Keratinocyte (primary cell): ENCODE data around the gene NBEA.
A peak's percentile ranks its signal among the peaks of the same experiment; 100 is the strongest.

ENCODE experiments used
- CTCF ChIP-seq, 3 experiments: IDR thresholded peaks in 1 of 3; conservative IDR thresholded peaks in 1 of 3; optimal IDR thresholded peaks in 1 of 3; 2 replicates in 2 of 3; 3 replicates in 1 of 3; pipeline versions ENCODE3 to v1.5.1; 2011; ENCODE audit warnings: low read length in 3 of 3, mild to moderate bottlenecking in 3 of 3, moderate library complexity in 2 of 3, control low read depth in 1 of 3, inconsistent platforms in 1 of 3; ENCODE audit not compliant: insufficient read depth in 2 of 3; ENCODE audit errors: extremely low read depth in 1 of 3
- EZH2 ChIP-seq: IDR thresholded peaks from one replicate; pipeline ENCODE4 v1.6.1; 2012; ENCODE audit warnings: inconsistent platforms, mild to moderate bottlenecking, low read length, moderate library complexity

GRCh38 chr13:35720690-35721554 lies 778.9 kb downstream of the NBEA start:
- TF ChIP-seq CTCF (optimal IDR thresholded peaks at IDR 0.05 in 1 of 3, IDR thresholded peaks at IDR 0.05 in 1 of 3, conservative IDR thresholded peaks at IDR 0.05 in 1 of 3; ENCODE audit: extremely low read depth in 1 of 3, insufficient read depth in 2 of 3, low read length in 3 of 3) (peak; percentile 68 to 88 (median 72)), EZH2 (no peak)
